Endothelial cell of umbilical vein (primary cell): ENCODE results near the gene OXCT2. TPM values are rescaled to one million over a fixed set of nuclear protein-coding genes. Genes with fewer than 3 reads are reported as not detected.
A peak's percentile ranks its signal among the peaks of the same experiment; 100 is the strongest.

ENCODE experiments used
- BruUV-seq: library from RNA; stranded (reverse); fragments of 400-500 nt; replicated peaks from 2 replicates; lab custom pipeline; 2021; lab: Mats Ljungman, UMichigan
- CTCF ChIA-PET: fragments of 300-600, 350-600 bp; sonication (Branson Sonifier 250); formaldehyde crosslinking; loops from one replicate; lab custom pipeline; 2021; ENCODE audit warnings: antibody characterized with exemption, inconsistent platforms; lab: Charles Lee
- POLR2A ChIA-PET: fragments of 300-600, 350-600 bp; sonication (Branson Sonifier 250); formaldehyde crosslinking; loops from one replicate; lab custom pipeline; 2021; ENCODE audit warnings: antibody characterized with exemption, inconsistent platforms; lab: Charles Lee
- DNase-seq: peaks from one replicate; pipeline ENCODE4 v3.0.0-alpha.2; 2011; ENCODE audit warnings: low read depth, low spot score
- FAIRE-seq: peaks from 2 replicates; lab custom pipeline; 2011; peaks lifted over from hg19 to GRCh38; lab: Jason Lieb, UNC
- H2AFZ ChIP-seq: 2 replicates; pipeline ENCODE4 v1.6.0; 2012; ENCODE audit warnings: low read depth, low read length, control low read depth, inconsistent platforms
- H3K27ac ChIP-seq: 2 replicates; pipeline ENCODE4 v1.5.1; 2011; ENCODE audit warnings: low read depth, mild to moderate bottlenecking, control low read depth, low read length, moderate library complexity; ENCODE audit not compliant: insufficient read depth
- H3K27me3 ChIP-seq, 2 experiments: 2 replicates each; pipeline versions ENCODE4 v1.6.0 to v1.6.1; 2011; ENCODE audit warnings: low read length in 2 of 2, mixed read lengths in 1 of 2; ENCODE audit not compliant: control insufficient read depth in 2 of 2, insufficient read depth in 2 of 2
- H3K36me3 ChIP-seq, 2 experiments: 2 replicates in 1 of 2; 3 replicates in 1 of 2; pipeline ENCODE4 v1.5.1; 2011; ENCODE audit warnings: low read length in 2 of 2, mild to moderate bottlenecking in 1 of 2, moderate library complexity in 1 of 2; ENCODE audit not compliant: control insufficient read depth in 2 of 2, insufficient read depth in 2 of 2; ENCODE audit errors: extremely low read depth in 1 of 2
- H3K4me1 ChIP-seq: 3 replicates; pipeline ENCODE4 v1.5.1; 2011; ENCODE audit warnings: mild to moderate bottlenecking, low read length; ENCODE audit not compliant: control insufficient read depth, insufficient read depth; ENCODE audit errors: extremely low read depth
- H3K4me2 ChIP-seq: 2 replicates; pipeline ENCODE4 v1.6.1; 2011; ENCODE audit warnings: low read length, control low read depth, mixed read lengths; ENCODE audit not compliant: insufficient read depth
- H3K4me3 ChIP-seq, 3 experiments: fragments of 200-600 bp in 1 of 3; sonication (generic), shearing (Covaris generic) in 1 of 3; replicated peaks in 1 of 3; 2 replicates each; pipeline ENCODE4 v1.5.1; 2011 to 2016; ENCODE audit warnings: control low read depth in 3 of 3, low read length in 3 of 3, mild to moderate bottlenecking in 2 of 3, inconsistent platforms in 1 of 3, low read depth in 1 of 3, moderate library complexity in 1 of 3; ENCODE audit not compliant: insufficient read depth in 1 of 3
- H3K79me2 ChIP-seq: 2 replicates; pipeline ENCODE4 v1.6.0; 2012; ENCODE audit warnings: low read length, inconsistent platforms; ENCODE audit not compliant: control insufficient read depth, insufficient read depth
- H3K9ac ChIP-seq: replicated peaks from 2 replicates; pipeline ENCODE3; 2011; ENCODE audit warnings: low read length, control low read depth; ENCODE audit not compliant: insufficient read depth; ENCODE audit errors: extremely low read depth
- H3K9me1 ChIP-seq: replicated peaks from 3 replicates; pipeline ENCODE4 v1.6.0; 2011; ENCODE audit warnings: mild to moderate bottlenecking, low read length; ENCODE audit not compliant: control insufficient read depth, insufficient read depth; ENCODE audit errors: extremely low read depth
- H3K9me3 ChIP-seq: replicated peaks from 2 replicates; pipeline ENCODE4 v1.5.1; 2012; ENCODE audit warnings: low read length, inconsistent platforms; ENCODE audit not compliant: control insufficient read depth, insufficient read depth
- H4K20me1 ChIP-seq: replicated peaks from 2 replicates; pipeline ENCODE3; 2011; ENCODE audit warnings: mild to moderate bottlenecking, low read length; ENCODE audit not compliant: control insufficient read depth, insufficient read depth; ENCODE audit errors: extremely low read depth
- CTCF ChIP-seq, 2 donors: IDR thresholded peaks; 1 replicate in 1 of 2; 2 replicates in 1 of 2; pipeline ENCODE4 v1.5.1; 2011; ENCODE audit warnings: low read length in 2 of 2, mild to moderate bottlenecking in 2 of 2, moderate library complexity in 2 of 2, control low read depth in 1 of 2, inconsistent platforms in 1 of 2, low read depth in 1 of 2; ENCODE audit not compliant: insufficient read depth in 1 of 2; ENCODE audit errors: extremely low read depth in 1 of 2
- EZH2 ChIP-seq: IDR thresholded peaks from 2 replicates; pipeline ENCODE4 v1.6.1; 2012; ENCODE audit warnings: borderline replicate concordance, low read depth, mild to moderate bottlenecking, moderate library complexity, low read length, inconsistent platforms; ENCODE audit not compliant: severe bottlenecking
- FOS ChIP-seq: IDR thresholded peaks from 2 replicates; pipeline ENCODE4 v1.6.1; 2011; ENCODE audit warnings: mild to moderate bottlenecking, low read length, moderate library complexity, borderline replicate concordance; ENCODE audit not compliant: insufficient read depth
- GATA2 ChIP-seq: IDR thresholded peaks from 2 replicates; pipeline ENCODE4 v1.7.0; 2011; ENCODE audit warnings: low read depth, mild to moderate bottlenecking, moderate library complexity, mixed read lengths, low read length; ENCODE audit not compliant: insufficient read length, insufficient read depth
- JUN ChIP-seq: IDR thresholded peaks from 2 replicates; pipeline ENCODE4 v1.6.1; 2011; ENCODE audit warnings: borderline replicate concordance, low read depth; ENCODE audit not compliant: insufficient read length, insufficient read depth
- MYC ChIP-seq: IDR thresholded peaks from one replicate; pipeline ENCODE4 v1.6.1; 2011; ENCODE audit warnings: mild to moderate bottlenecking, low read depth, low read length
- POLR2A ChIP-seq: IDR thresholded peaks from 2 replicates; pipeline ENCODE4 v1.6.1; 2012; ENCODE audit warnings: low read depth, mild to moderate bottlenecking, control low read depth, low read length
- POLR2AphosphoS5 ChIP-seq: IDR thresholded peaks from 2 replicates; pipeline ENCODE4 v1.6.1; 2012; ENCODE audit warnings: low read depth, mild to moderate bottlenecking, control low read depth, low read length, moderate library complexity; ENCODE audit not compliant: insufficient read depth
- dilution Hi-C: fragments of 300-500 bp; cut with MboI; formaldehyde crosslinking; loops from one replicate; pipeline ENCODE4 v1.15.0; 2019; ENCODE audit warnings: low sequenced_read_pairs; ENCODE audit not compliant: extremely low pct_ligation_motif_present
- intact Hi-C: fragments of 100-400 bp; cut with micrococcal nuclease; formaldehyde crosslinking; loops from one replicate; pipeline ENCODE4 v1.10.0; 2022
- polyA plus RNA-seq, 4 experiments: library from polyadenylated mRNA; depleted of rRNA in 3 of 4; stranded (reverse) in 3 of 4; unstranded in 1 of 4; fragments of >200 nt; gene quantifications; 2 replicates each; pipeline versions ENCODE4 v1.2.1 to v1.2.3, GENCODE V29; 2011 to 2012; ENCODE audit warnings: missing spikeins in 1 of 4
- total RNA-seq: library from RNA; stranded (reverse); gene quantifications from 2 replicates; pipeline ENCODE4 v1.2.3, GENCODE V29; 2021
- TF ChIP-seq, protein P1 (sequence below): IDR thresholded peaks from 2 replicates; pipeline ENCODE4 v1.6.1; 2011; ENCODE audit not compliant: insufficient read depth, insufficient read length

OXCT2 gene
- total and polyA plus RNA-seq, 2 donors (not counting 3 experiments of a cell fraction or from before 2014, with no cell fraction given), result 0.60 to 0.84 TPM

GRCh38 chr1:39800471-39800835 lies 29.3 kb upstream of the OXCT2 start:
- FAIRE-seq (no peak), DNase-seq (no peak)
- no peak overlapping the region for H3K4me3 ChIP-seq
- no peak overlapping the region for H3K27ac ChIP-seq
- no peaks in the 10 kb centered on the region for H3K36me3 ChIP-seq
- H3K4me2 ChIP-seq, result no peak overlapping the region
- H3K9ac ChIP-seq, result no peak overlapping the region
- dilution Hi-C loops (no loop called here), intact Hi-C loops (no loop called here)
- H3K9me1 ChIP-seq, result no peaks in the 10 kb centered on the region
- no peaks in the 10 kb centered on the region for H3K4me1 ChIP-seq
- H3K27me3 ChIP-seq, result peaks cover 0 to 3% of the 10 kb centered on the region in 2 experiments
- BruUV-seq, result no TSS peak
- TF ChIP-seq FOS (no peak), POLR2AphosphoS5 (no peak), GATA2 (no peak), JUN (no peak), POLR2A (no peak), EZH2 (no peak)
- TF ChIP-seq, protein P1, sequence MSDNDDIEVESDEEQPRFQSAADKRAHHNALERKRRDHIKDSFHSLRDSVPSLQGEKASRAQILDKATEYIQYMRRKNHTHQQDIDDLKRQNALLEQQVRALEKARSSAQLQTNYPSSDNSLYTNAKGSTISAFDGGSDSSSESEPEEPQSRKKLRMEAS, result no peak
- no peaks in the 10 kb centered on the region for H3K79me2 ChIP-seq
- CTCF ChIA-PET, result interaction anchor here (0.6 to 1.3 kb wide), 13 partner anchors 9 to 194 kb away, joined by 3 to 16 read pairs (median 3); partner anchors contain the start of genes MYCL and PPIE
- no peaks in the 10 kb centered on the region for H4K20me1 ChIP-seq
- no peaks in the 10 kb centered on the region for H3K9me3 ChIP-seq
- POLR2A ChIA-PET, result no interaction called here
- H2AFZ ChIP-seq, result no peak overlapping the region

- FAIRE-seq (peak; percentile 47), DNase-seq (peak; percentile 35)
- Histone ChIP-seq H3K9me1 (no peaks in the 10 kb centered on the region), H2AFZ (no peak overlapping the region), H3K36me3 (no peaks in the 10 kb centered on the region), H3K27me3 (peaks cover 0 to 3% of the 10 kb centered on the region in 2 experiments), H3K4me2 (no peak overlapping the region), H3K4me3 (no peak overlapping the region), H3K79me2 (no peaks in the 10 kb centered on the region), H3K9ac (no peak overlapping the region), H3K4me1 (no peaks in the 10 kb centered on the region), H4K20me1 (no peaks in the 10 kb centered on the region), H3K27ac (no peak overlapping the region), H3K9me3 (no peaks in the 10 kb centered on the region)
- intact Hi-C loops, result loop anchor here (1.0 kb wide), 2 partner anchors 98 to 194 kb away; no protein-coding TSS in a partner anchor
- dilution Hi-C loops, result no loop called here
- ChIA-PET CTCF (interaction anchor here (0.6 to 2.7 kb wide), 14 partner anchors 10 to 194 kb away, joined by 3 to 31 read pairs (median 3); partner anchors contain the start of genes MYCL and PPIE), POLR2A (no interaction called here)
- no TSS peak for BruUV-seq
- no peak for TF ChIP-seq JUN
- no peak for TF ChIP-seq POLR2A
- no peak for TF ChIP-seq MYC
- TF ChIP-seq EZH2, result no peak
- no peak for TF ChIP-seq FOS
- no peak for TF ChIP-seq GATA2
- peak; percentile 75 to 85 for TF ChIP-seq CTCF (IDR thresholded peaks at IDR 0.05; ENCODE audit: extremely low read depth in 1 of 2, insufficient read depth in 1 of 2, low read depth in 1 of 2, low read length in 2 of 2)
- TF ChIP-seq, protein P1, result no peak
These were observed 28.8 kb upstream of the OXCT2 start for GRCh38 chr1:39799770-39800470.
